ENCODE measurements around the gene NKX3-2.

DNA sequence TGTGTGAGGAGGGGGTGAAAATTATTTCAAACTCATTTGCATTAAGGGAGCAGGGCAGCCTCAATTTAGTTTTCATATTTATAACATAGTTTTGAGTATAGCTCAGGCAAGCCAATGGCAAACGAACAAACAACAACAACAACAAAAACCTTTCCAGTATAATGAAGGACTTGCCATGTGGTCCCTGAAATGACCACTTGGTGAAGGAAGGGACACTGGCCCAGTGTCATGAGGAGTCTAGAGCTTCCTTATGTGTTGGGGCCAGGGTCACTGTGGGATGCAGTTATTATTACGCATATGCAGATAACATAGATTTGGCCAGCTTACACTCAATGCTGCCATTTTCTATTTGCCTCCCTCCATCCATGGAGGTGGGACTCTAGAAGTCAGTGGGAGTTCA, 23.3 kb downstream of the NKX3-2 start:
- TF ChIP-seq GATA3 (IDR thresholded peaks at IDR 0.05; ENCODE audit: low read depth, low read length) (no peak), GATA2 (IDR thresholded peaks at IDR 0.05; ENCODE audit: low read depth, low read length) (no peak)

Data from SH-SY5Y (cell line).